ENCODE results near the gene TSPAN4. TPM values are rescaled to one million over a fixed set of nuclear protein-coding genes. Genes with fewer than 3 reads are reported as not detected.
A peak's percentile ranks its signal among the peaks of the same experiment; 100 is the strongest.

Gene TSPAN4
- total RNA-seq, 3 donors from 2014 or later (not counting 1 experiment from before 2014, with no cell fraction given) = 11.2 to 18.6 (median 14.6) TPM

DNA sequence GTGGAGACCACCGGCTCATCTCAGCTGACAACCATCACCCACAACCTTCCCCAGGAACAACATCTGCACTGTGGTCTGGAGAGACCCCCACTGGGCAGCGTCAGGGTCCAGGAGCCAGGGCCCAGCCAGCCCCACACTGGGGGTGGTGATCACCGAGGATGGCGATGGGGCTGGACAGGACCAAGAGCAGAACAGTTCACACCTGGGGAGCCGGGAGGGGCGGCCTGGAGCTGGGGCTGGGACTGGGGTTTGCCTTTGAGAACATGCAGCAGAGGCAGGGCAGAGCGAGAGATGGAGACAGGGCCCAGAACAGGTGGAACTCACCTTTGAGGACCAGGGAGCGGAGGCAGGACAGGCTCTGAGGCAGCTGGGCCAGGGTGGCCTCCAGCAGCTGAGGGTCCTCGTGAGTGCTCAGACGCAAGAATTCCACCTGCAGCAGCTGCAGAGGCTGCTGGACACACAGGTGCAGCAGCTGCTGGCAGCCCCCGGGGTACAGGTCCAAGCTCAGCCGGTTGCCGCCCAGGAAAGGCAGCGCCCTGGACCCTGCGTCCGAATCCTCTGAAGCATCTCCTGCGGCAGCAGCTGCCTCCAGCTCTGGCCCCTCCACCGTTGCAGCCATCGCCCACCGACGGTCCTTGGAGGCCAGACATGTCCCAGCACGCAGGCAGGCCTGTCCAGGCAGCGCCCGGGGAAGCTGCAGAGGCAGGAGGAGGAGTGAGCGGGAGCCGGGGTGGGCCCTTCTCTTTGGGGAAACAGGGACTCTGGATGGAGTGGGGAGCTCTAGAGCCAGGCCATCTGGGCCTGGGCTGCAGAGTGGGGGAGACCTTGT, 38.7 kb upstream of the TSPAN4 start:
- TF ChIP-seq, protein P1, sequence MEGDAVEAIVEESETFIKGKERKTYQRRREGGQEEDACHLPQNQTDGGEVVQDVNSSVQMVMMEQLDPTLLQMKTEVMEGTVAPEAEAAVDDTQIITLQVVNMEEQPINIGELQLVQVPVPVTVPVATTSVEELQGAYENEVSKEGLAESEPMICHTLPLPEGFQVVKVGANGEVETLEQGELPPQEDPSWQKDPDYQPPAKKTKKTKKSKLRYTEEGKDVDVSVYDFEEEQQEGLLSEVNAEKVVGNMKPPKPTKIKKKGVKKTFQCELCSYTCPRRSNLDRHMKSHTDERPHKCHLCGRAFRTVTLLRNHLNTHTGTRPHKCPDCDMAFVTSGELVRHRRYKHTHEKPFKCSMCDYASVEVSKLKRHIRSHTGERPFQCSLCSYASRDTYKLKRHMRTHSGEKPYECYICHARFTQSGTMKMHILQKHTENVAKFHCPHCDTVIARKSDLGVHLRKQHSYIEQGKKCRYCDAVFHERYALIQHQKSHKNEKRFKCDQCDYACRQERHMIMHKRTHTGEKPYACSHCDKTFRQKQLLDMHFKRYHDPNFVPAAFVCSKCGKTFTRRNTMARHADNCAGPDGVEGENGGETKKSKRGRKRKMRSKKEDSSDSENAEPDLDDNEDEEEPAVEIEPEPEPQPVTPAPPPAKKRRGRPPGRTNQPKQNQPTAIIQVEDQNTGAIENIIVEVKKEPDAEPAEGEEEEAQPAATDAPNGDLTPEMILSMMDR (IDR thresholded peaks at IDR 0.05) = no peak
- Mint-ChIP-seq H3K27me3 (ENCODE audit: low read depth in 2 of 2) (no peaks in the 10 kb centered on the region), H3K4me1 (peaks cover 6 to 17% of the 10 kb centered on the region in 2 donors), H3K9me3 (no peaks in the 10 kb centered on the region), H3K36me3 (no peaks in the 10 kb centered on the region), H3K27ac (peak overlapping the region; percentile 61 to 81), H3K4me3 (peak overlapping the region; percentile 81)
- DNase-seq (no peak), ATAC-seq (no peak)
- intact Hi-C loops (cut with micrococcal nuclease) = no loop called here
- Histone ChIP-seq H3K27me3 (ENCODE audit: control insufficient read depth, insufficient read depth, low read length) (no peaks in the 10 kb centered on the region), H3K9me3 (ENCODE audit: control insufficient read depth, insufficient read depth, low read length) (no peaks in the 10 kb centered on the region), H3K36me3 (ENCODE audit: control insufficient read depth, insufficient read depth, low read length) (peaks cover 5% of the 10 kb centered on the region), H3K27ac (ENCODE audit: low read length) (peak overlapping the region; percentile 64), H3K4me1 (ENCODE audit: control insufficient read depth, insufficient read depth, low read length) (peaks cover 27% of the 10 kb centered on the region), H3K4me3 (ENCODE audit: low read length) (no peak overlapping the region)
- 67% methylated on average over 26 of the region's 26 CpGs for WGBS (ENCODE audit: insufficient coverage)

DNA sequence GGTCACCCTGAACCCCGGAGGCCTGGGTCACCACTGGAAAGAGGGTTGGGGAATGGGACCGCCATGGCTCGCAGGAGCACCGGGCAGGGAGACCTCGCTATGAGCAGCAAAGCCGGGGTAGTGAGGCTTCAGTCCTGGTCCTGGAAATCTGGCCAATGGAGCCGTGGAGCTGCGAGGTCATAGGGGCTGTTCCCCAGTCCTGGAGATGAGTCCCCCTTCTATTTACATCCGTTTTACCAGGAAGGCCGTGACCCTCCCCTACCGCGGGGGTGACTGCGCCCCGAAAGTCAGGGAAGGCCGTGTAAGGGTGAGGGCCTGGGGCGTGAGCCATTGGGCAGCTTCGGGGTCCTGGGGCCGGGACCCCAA, 38.1 kb upstream of the TSPAN4 start:
- peak overlapping the region; percentile 64 for H3K27ac ChIP-seq (ENCODE audit: low read length)
- DNase-seq (no peak), ATAC-seq (no peak)
- WGBS (ENCODE audit: insufficient coverage) = 11% methylated on average over 13 of the region's 18 CpGs
- H3K27me3 ChIP-seq (ENCODE audit: control insufficient read depth, insufficient read depth, low read length) = no peaks in the 10 kb centered on the region
- no peaks in the 10 kb centered on the region for H3K9me3 ChIP-seq (ENCODE audit: control insufficient read depth, insufficient read depth, low read length)
- peak overlapping the region; percentile 65 for H3K4me3 ChIP-seq (ENCODE audit: low read length)
- H3K27ac Mint-ChIP-seq = peak overlapping the region; percentile 61 to 81
- TF ChIP-seq, protein P1 (IDR thresholded peaks at IDR 0.05) = no peak
- intact Hi-C loops (cut with micrococcal nuclease) = no loop called here
- H3K4me1 ChIP-seq (ENCODE audit: control insufficient read depth, insufficient read depth, low read length) = peaks cover 29% of the 10 kb centered on the region
- peaks cover 5% of the 10 kb centered on the region for H3K36me3 ChIP-seq (ENCODE audit: control insufficient read depth, insufficient read depth, low read length)
- H3K4me3 Mint-ChIP-seq = peak overlapping the region; percentile 81
- H3K9me3 Mint-ChIP-seq = no peaks in the 10 kb centered on the region
- no peaks in the 10 kb centered on the region for H3K36me3 Mint-ChIP-seq
- peaks cover 11 to 19% of the 10 kb centered on the region in 2 donors for H3K4me1 Mint-ChIP-seq
- H3K27me3 Mint-ChIP-seq (ENCODE audit: low read depth in 2 of 2) = no peaks in the 10 kb centered on the region

DNA sequence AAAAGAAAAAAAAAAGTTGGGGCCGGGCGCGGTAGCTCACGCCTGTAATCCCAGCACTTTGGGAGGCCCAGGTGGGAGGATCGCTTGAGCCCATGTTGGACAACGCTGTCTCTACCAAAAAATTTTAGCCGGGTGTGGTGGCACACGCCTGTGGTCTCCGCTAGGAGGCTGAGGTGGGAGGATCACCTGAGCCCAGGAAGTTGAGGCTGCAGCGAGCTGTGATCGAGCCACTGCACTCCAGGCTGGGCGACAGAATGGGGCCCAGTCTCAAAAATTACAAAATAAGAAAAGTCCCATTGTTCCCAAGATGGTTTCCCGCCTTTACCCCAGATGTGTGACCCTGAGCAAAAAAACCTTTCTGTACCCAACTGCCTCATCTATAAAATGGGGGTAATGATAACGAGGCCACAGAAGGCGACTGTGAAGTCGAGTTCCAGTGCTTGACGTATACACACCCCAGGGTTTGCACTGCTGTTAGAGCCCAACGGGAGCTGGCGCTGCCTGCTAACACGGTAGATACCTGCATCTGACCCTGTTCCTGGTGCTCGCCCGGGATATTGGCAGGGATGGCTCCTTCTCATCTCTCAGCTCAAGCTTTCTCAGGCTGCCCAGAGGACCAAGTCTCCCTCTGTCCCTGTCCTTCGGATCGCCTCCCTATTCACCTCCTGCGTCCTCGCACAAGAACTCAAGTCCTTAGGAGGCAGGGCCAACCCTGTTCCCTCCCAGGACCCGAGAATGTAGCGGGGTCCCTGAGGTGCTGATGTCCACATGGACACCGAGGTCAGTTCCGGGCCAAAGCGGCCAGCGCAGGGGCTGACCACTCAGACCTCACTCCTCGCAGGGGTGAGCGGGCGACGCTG, 34.0 kb upstream of the TSPAN4 start:
- WGBS (ENCODE audit: insufficient coverage) = 26% methylated on average over 36 of the region's 36 CpGs
- DNase-seq (peak in 1 of 2 donors; percentile 66), ATAC-seq (no peak)
- H3K4me1 Mint-ChIP-seq = peaks cover 22 to 32% of the 10 kb centered on the region in 2 donors
- H3K27ac ChIP-seq (ENCODE audit: low read length) = peak overlapping the region; percentile 83
- TF ChIP-seq, protein P1 (IDR thresholded peaks at IDR 0.05) = no peak
- H3K27ac Mint-ChIP-seq = peak overlapping the region; percentile 94 to 95
- no peaks in the 10 kb centered on the region for H3K9me3 Mint-ChIP-seq
- no peaks in the 10 kb centered on the region for H3K27me3 ChIP-seq (ENCODE audit: control insufficient read depth, insufficient read depth, low read length)
- peak overlapping the region; percentile 90 for H3K4me3 Mint-ChIP-seq
- intact Hi-C loops (cut with micrococcal nuclease) = loop anchor here (1.0 kb wide), 2 partner anchors 11 kb away; no protein-coding TSS in a partner anchor
- H3K4me1 ChIP-seq (ENCODE audit: control insufficient read depth, insufficient read depth, low read length) = peaks cover 45% of the 10 kb centered on the region
- no peaks in the 10 kb centered on the region for H3K36me3 Mint-ChIP-seq
- H3K4me3 ChIP-seq (ENCODE audit: low read length) = peak overlapping the region; percentile 50
- no peaks in the 10 kb centered on the region for H3K9me3 ChIP-seq (ENCODE audit: control insufficient read depth, insufficient read depth, low read length)
- H3K36me3 ChIP-seq (ENCODE audit: control insufficient read depth, insufficient read depth, low read length) = peaks cover 22% of the 10 kb centered on the region
- H3K27me3 Mint-ChIP-seq (ENCODE audit: low read depth in 2 of 2) = no peaks in the 10 kb centered on the region
